GM11168 (cell line): ENCODE results near the gene PARL.

Experiments
- in situ Hi-C: fragments of 300-500 bp; cut with MboI; formaldehyde crosslinking; loops from one replicate; pipeline ENCODE4 v1.12.0; 2022; ENCODE audit warnings: low sequenced_read_pairs; ENCODE audit not compliant: unreplicated experiment

The PARL gene

DNA sequence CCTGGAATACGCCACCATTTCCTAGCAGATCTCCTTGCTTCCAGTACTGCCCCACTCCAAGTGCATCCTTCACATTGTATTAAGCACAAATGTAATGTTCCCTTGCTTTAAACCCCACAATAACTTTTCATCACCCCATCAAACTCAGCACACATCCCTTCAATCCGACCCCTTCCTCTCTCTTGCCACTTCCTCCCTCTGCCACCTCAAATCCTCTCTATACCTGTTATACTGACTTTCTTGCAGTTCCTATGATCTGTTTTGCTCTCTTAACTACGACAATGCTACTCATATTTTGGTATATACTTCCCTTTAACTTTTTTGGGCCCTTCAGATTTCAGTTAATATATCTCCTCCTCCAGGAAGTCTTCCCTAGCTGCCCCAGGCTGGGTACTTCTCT lies 14.1 kb downstream of the PARL start:
- in situ Hi-C loops = no loop called here

DNA sequence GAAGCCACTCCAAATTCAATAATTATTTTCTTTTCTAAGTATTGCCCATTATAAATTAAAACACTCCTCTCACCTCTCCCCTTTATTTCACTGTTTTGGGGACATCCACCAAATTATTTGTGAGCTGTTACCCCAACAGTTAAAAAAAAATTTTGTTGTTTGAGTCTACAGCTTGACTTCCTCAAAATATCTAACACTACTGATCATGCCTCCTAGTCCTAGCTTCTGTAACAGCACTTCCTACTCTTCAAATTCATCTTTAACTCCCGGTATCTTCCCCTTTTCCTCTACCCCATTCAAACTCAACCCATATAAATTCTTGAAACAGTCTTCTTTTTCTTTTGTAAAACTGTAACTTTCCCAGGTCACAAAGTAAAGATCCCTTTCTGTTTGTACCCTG lies 15.9 kb downstream of the PARL start:
- in situ Hi-C loops = no loop called here

DNA sequence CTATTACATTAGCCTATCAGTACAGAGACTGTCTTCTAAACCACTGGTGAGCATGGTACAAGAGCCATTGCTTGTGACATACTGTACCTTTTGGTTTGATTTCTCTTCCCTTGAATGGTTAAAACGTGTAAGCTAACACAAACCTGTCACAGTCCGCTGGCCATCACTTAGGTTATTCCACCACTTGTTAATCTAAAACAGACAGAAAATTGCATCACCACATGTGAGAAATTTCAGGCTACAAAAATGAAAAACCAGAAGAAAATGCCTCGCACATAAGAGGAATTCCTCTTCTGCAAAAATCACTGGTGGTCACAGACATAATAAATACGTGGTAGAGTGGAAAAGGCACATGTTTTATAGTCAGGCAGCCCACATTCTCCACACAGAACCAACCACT lies 22.1 kb downstream of the PARL start:
- in situ Hi-C loops = no loop called here

DNA sequence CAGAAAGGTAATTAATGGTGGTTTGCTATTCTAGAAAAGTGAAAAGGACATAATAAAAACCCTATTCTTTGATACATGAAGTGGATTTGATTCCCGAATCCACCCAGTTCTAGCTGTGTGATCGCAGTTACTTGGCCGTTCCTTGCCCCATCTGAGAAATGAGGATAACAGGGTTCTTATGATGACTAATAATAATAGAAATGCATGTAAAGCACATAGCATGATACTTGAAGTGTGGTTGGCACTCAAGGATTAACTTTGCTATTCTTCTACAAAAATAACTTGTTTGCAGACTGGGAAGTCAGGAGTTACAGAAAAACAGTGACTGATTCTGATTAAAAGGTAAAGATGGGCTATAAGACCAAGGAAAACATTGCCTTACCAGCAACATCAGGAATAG lies 26.8 kb downstream of the PARL start:
- in situ Hi-C loops = no loop called here

DNA sequence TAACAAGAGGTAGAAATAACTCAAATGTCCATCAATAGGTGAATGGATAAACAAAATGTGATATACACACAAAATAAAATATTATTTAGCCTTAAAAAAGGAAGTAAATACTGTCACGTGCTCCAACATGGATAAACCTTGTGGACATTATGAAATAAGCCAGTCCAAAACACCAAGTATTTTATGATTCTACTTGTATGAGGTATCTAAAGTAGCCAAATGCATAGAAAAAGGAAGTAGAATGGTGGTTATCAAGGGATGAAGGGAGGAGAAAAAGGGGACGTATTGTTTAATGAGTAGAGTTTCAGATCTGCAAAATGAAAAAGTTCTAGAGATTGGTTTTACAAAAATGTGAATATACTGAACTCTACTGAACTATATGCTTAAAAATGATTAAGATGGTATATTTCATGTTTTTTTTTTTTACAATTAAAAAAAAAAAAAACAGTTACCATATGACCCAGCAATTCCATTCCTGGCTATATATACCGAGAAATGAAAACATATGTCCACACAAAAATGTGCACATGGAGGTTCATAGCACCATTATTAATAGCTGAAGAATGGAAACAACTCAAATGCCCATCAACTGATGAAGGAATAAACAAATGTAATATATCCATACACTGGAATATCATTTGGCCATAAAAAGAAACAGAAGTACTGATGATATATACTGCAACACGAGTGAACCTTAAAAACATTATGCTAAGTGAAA lies 30.2 kb downstream of the PARL start:
- in situ Hi-C loops = no loop called here

DNA sequence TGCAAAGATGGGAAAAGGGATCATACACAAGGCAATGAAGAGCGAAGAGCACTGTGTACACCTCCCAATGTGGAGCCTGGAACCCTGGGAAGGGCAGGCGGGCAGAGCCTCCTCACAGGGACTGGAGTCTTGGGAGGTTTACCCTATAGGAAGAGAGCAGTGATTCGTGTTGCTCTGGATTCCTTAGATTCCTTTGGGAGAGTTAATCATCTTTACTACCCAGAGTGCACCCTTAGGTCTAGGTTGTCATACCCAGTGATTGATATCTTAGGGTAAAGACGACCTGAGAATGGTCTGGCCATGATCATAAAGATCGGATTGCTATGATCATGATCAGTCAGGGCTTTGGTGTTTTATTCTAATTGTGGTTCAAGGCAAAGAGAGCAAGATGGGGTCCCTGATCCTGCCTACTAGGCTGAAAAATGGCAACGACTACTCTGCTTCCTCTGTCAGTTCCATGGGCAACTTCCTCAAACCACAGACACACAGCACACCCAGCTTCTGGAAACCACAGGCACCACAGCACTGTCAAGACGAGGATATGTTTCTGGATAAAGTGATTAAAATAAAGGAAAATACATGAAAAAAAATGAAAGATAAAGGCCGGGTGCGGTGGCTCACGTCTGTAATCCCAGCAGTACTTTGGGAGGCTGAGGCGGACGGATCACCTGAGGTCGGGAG lies 38.9 kb downstream of the PARL start:
- in situ Hi-C loops = no loop called here

DNA sequence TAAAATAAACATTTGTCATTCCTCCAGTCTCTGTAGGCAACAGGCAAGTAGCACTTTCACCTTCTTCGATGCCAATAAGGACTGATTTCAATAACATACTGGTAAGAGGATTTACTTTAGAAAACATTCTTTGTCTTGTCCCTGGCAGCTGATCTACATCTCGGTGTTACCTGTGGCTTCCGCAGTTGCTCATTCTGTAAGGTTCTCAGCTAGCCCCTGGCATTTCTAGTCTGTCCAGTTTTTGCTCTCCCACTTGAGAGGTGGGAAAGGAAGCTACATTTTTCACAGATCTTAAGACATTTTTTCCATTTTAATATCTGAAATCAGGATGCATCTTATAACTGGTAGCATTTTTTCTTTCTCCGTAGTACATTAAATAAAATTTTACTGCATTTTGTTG lies 39.6 kb downstream of the PARL start:
- in situ Hi-C loops = no loop called here

DNA sequence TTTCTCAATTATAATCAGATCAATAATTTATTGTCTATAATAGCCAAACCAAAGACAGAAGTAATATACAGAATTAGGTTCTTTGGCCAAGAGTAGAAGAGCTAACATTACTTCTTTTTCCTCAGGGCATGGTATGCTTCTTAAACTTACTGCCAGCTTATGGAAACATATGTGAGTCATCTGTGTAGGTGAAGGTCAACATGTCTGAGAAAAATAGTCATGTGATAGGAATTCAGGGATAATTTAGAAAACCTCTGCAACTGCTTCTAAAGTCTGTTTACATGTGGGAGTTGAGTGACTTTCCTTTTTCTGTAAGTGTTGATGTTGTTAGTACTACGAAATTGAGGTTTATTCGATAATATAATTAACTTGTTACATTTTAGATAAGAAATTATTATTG lies 40.1 kb downstream of the PARL start:
- in situ Hi-C loops = no loop called here

DNA sequence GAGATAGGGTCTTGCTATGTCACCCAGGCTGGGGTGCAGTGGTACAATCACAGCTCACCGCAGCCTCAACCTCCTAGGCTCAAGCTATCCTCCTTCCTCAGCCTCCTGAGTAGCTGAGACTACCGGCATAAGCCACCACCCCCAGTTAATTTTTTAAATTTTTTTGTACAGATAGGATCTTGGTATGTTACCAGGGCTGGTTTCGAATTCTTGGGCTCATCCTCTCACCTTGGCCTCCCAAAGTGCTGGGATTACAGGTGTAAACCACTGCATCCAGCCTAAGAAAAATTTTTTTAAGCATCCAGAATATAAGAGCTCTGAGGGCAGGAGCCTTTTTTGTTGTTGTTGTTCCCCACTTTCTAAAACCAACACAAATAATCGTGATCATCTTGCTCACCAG lies 44.9 kb downstream of the PARL start:
- in situ Hi-C loops = no loop called here

DNA sequence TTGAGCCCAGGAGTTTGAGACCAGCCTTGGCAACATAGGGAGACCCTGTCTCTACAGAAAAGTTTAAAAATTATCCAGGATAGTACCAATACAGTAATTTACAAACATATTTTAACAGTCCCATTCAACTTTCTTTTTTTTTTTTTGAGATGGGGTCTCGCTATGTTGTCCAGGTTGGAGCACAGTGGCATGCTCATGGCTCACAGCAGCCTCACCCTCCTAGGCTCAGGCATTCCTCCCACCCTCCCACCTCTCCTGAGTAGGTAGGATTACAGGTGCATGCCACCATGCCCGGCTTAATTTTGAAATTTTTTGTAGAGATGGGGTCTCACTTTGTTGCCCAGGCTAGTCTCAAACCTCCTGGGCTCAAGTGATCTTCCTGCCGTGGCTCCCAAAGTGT lies 46.8 kb downstream of the PARL start:
- in situ Hi-C loops = no loop called here

DNA sequence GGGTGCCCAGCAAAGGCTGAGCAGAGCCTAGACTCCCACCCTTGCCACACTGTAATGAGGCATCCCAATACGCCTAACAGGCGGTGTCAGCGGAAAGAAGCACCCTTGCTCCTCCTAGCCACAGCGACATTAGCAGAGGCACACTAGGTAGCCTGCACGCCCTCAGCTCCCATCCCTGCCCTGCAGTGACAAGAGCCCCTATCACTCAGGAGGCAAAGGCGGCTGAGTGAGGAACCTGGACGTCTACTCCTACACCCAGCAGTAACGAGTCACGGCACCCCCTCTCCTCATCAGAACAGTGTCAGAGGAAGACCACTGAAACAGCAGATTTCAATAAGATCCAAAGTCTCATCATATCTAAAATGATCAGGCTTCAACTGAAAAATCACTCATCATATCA lies 47.3 kb downstream of the PARL start:
- in situ Hi-C loops = no loop called here

DNA sequence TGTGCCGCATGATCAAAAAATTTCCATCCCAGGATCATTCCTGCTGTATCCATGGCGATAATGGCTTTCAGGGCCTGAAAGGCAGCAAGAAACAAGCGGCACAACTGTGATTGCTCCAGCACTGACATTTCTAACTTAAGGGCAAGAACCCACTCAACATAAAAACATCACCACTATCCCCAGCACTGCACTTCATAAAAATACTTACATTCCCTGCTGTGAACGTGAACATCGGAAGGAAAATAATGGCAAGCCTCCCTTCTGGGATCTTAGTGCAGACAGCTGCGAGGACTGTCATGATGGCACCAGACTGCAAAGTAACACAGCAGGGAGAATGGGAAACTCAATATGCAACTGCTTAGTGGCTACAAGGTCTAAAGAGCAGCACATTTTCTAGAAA lies 51.2 kb downstream of the PARL start:
- in situ Hi-C loops = no loop called here

DNA sequence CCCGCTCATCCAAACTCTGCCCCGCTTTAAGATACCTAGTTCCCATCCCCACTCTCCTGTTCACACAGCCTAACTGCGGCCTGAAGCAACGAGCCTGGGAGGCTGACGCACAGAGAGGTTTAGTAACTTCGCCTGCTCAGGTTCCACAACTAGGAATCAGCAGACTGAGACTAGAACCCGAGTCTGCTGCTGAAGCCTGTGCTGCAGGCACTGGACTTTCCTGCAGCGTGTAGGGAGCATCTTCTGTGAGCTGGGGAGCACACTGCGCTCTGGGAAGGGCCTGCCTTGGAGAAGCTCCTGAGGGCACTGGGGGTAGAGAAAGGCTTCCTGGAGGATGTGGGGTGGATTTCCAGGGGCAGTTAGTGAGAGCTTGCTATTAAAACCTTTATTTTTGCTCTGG lies 54.5 kb downstream of the PARL start:
- in situ Hi-C loops = no loop called here

DNA sequence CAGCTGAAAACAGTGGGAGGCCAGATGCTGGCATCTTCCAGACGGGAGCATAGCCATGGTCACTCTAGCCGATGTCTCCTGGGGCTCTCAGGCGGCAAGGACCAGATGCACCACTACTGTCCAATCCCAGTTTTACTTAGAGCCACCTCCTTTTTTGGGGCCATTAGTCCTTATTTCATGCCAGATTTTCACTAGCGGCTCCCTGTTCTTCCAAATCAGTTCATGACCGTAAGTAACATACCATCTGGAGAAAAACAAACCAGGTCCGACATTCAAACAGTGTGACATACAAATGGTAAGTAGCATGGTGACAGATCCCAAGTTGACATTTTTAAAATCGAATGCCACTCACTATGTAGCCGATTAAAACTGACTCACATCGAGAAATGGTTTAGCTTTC lies 55.2 kb downstream of the PARL start:
- in situ Hi-C loops = no loop called here

DNA sequence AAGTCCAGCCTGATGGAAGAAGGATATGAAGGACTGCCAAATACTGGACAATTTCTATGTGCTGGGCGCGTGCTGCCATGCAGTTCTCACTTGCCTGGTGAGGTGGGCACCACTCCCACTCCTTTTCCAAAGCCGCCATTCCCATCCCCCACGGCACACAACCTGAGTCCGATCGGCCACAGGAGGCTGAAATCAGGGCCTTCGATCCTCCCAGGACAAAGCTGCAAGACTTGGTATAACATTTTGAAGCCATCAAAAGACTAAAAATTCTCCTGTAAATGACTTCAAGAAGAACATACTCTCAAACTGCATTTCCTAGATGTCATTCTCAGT lies 56.2 kb downstream of the PARL start:
- in situ Hi-C loops = no loop called here

DNA sequence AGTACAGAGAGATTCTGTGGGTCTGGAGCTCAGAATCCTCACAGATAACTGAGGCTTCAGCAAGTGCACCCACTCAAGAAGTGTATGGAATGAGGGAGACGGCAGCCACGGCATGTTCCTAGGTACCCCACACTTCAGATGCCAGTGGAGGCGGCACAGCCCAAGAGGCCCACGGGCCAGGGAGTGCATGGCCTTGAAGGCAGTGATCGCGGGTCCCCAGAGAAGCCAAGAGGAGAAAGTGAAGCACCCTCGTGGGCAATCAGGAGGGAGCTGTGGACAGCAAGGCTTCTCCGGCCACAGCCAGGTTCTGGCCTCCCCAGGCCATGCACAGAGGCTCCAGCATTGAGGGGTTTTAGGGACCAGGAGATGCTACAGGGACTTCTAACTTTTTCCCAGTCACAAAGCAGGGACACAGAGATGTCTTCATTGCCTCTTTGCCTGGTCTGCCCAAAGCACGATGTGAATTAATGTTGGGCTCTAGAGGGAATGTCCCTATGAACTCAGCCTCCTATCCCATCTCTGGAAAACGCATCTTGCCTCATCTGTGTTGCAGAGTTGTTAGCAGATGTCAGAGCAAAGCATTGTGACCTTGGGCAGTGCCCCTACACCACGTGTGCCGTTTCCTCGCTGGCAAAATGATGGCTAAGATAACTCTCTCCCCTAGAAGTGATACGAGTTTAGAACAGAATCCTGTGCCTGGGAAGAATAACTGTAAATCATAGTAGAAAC lies 56.7 kb downstream of the PARL start:
- in situ Hi-C loops = no loop called here

DNA sequence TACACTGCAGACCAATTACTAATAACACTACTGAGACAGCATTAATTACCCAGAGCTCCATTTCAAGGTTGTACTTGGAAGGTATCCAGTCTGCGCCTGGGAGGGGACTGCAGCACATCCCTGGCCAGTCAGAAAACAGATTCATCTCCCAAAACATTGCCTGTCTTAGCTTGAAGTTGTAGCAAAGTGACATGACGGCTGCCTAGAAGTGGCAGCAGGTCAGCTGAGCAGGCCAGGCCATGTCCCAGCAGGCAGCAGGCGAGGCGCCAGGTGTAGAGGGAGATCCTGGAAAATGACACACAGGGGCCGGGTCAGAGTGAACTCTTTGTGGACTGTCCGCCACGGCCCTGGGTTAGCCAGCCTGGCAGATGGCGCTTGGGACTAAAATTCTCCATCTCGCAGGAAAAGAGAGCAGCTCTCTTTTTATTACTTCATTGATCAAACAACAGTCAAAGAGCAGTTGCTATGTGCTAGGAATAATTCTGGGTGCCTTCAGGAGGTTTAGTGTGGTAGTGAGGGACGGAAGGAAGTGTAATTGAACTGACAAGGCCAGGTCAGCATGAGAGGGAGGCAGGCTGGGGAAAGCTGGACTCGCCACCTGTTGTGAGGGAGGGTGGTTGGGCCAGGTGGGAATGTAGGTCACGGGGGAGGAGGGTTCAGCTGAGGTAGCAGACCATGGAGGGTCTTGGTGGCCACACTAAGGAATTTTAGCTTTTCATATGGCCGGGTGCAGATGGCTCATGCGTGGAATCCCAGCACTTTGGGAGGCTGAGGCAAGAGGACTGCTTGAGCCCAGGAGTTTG lies 58.0 kb downstream of the PARL start:
- in situ Hi-C loops = no loop called here

DNA sequence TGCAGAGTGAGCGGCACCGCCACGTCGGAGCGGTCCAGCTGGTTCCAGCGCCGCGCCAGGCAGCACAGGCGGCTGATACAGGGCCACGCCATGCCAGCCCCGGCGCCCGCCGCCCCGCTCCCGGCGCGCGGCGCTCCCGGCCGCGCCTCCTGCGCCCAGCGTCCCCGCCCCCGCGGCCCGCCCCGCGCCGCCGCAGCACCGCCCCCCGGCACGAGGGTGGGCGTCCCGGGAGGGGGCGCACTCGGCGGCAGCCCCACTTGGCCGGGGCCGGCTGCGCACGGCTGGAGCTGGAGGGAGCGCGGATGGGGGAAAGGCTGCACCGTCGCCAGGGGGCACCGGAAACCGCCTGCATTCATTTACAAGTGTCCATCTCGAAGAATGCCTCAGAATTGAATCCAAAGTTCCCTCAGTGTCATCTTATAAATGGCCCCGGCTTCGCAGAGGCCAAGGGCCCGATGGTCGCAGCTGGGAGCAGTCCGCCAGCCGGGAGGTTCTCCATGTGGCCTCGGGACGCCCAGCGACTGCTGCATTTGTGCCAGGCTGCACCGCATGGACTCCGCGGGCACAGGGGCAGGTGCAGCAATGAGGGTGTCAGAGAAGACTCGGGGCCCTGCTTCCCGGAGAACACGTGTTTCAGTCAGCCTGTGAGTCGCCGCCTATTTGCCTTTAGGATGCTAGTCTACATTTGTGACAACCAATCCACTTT lies 59.1 kb downstream of the PARL start, which contains the start of gene MAP6D1:
TSS of gene MAP6D1 (minus strand) at position 122 of the 706 bp plus-strand sequence. CDS start at position 92, 30 bp downstream.
- in situ Hi-C loops = no loop called here

DNA sequence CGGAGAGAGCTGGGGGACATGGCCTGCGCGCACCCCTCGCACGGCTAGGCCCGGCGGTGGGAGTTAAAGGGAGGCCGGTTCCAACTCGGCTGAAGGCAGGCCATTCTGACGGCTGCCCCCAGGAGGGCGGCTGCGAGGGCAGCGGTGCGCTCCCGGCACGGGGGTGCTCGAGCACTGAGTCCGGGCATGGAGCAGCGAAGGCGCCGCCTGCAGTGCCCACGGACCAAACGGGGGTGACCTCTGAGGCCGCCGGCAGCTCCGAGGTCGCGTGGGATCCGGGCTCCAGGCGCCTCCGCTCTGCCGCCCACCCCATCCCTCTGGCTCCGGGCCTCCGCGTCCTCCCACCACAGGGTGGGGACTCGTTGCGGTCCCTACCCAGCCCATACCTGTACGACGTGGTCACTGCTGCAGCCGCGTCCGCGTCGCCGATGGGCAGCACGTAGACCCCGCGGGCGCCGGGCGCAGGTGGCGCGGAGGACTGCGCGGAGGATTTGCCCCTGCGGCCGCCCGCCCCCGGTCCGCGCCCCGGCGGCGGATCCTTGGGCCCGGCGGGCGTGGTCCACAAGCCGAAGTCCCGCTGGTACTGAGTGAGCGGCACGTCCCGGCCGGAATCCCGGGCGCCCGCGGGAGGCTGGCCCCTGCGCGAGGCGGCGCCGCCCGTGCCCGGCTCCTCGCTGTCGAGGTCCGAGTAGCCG lies 59.8 kb downstream of the PARL start:
- in situ Hi-C loops = no loop called here

DNA sequence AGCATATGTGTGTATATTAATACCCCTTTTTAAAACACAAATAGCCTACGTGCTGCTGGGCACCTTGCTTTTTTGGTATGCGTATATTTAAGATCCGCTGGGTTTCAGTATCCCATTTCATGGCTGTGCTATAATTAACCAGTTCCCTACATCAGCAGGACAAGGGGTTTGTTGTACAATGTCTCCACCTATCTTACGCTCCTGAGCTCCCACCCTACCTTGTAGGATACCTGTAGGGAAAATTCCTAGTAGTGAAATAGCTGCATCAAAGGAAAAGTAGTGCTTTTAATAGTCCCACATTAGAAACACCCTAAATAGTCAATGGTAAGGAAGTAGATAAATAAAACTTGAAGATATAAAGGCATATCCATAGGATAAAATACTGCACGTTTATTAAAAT lies 60.7 kb downstream of the PARL start:
- in situ Hi-C loops = no loop called here
